GM19467 (cell line): ENCODE results near the gene CCDC7.
"Not testable (repeated sequence)": the region's sequence is repeated elsewhere in the genome, so short reads cannot be mapped to it uniquely, and the experiment has no call there.

ENCODE experiments used
- ATAC-seq: cut with Tn5 transposase; IDR thresholded peaks from one replicate; pipeline ENCODE4 v1.9.1; 2021; ENCODE audit warnings: mild to moderate bottlenecking, moderate library complexity; ENCODE audit not compliant: unreplicated experiment

The CCDC7 gene

GRCh38 chr10:32687546-32687945 is 241.6 kb downstream of the CCDC7 start:
- ATAC-seq: no peak

GRCh38 chr10:32692174-32692573 is 246.2 kb downstream of the CCDC7 start:
- no peak for ATAC-seq

- ATAC-seq: no peak
Measured at GRCh38 chr10:32693441-32693979, 247.6 kb downstream of the CCDC7 start.

- not testable (repeated sequence) for ATAC-seq
Measured at GRCh38 chr10:32699683-32700082, 253.7 kb downstream of the CCDC7 start.

GRCh38 chr10:32713560-32713959 is 267.6 kb downstream of the CCDC7 start:
- no peak for ATAC-seq

GRCh38 chr10:32731527-32731926 is 285.6 kb downstream of the CCDC7 start:
- no peak for ATAC-seq

- ATAC-seq: no peak
Measured at GRCh38 chr10:32738958-32739357, 293.0 kb downstream of the CCDC7 start.

- ATAC-seq: no peak
Measured at GRCh38 chr10:32744321-32744720, 298.4 kb downstream of the CCDC7 start.

GRCh38 chr10:32746869-32747268 is 300.9 kb downstream of the CCDC7 start:
- no peak for ATAC-seq

GRCh38 chr10:32751582-32751981 is 305.6 kb downstream of the CCDC7 start:
- no peak for ATAC-seq

GRCh38 chr10:32754900-32755299 is 309.0 kb downstream of the CCDC7 start:
- not testable (repeated sequence) for ATAC-seq

- ATAC-seq: no peak
Measured at GRCh38 chr10:32771217-32771616, 325.3 kb downstream of the CCDC7 start.

- no peak for ATAC-seq
Measured at GRCh38 chr10:32773105-32773504, 327.2 kb downstream of the CCDC7 start.

- no peak for ATAC-seq
Measured at GRCh38 chr10:32786968-32787367, 341.0 kb downstream of the CCDC7 start.

- no peak for ATAC-seq
Measured at GRCh38 chr10:32787690-32788284, 341.8 kb downstream of the CCDC7 start.

GRCh38 chr10:32788359-32788758 is 342.4 kb downstream of the CCDC7 start:
- ATAC-seq: no peak

GRCh38 chr10:32790483-32790882 is 344.5 kb downstream of the CCDC7 start:
- ATAC-seq: no peak

- ATAC-seq: no peak
Measured at GRCh38 chr10:32793033-32793432, 347.1 kb downstream of the CCDC7 start.

- no peak for ATAC-seq
Measured at GRCh38 chr10:32795598-32796183, 349.8 kb downstream of the CCDC7 start.

GRCh38 chr10:32797393-32797792 is 351.5 kb downstream of the CCDC7 start:
- not testable (repeated sequence) for ATAC-seq

GRCh38 chr10:32846974-32847373 is 401.0 kb downstream of the CCDC7 start:
- no peak for ATAC-seq

GRCh38 chr10:32851301-32851700 is 405.4 kb downstream of the CCDC7 start:
- no peak for ATAC-seq

GRCh38 chr10:32854435-32854834 is 408.5 kb downstream of the CCDC7 start:
- ATAC-seq: no peak
